ENCODE results near the gene MAML3. TPM values are rescaled to one million over a fixed set of nuclear protein-coding genes. Genes with fewer than 3 reads are reported as not detected.

Gene MAML3
- total RNA-seq, 2 experiments from 2014 or later: 2.0 to 2.4 TPM

GRCh38 chr4:140150886-140151698, 2.9 kb downstream of the MAML3 start:
- ChIA-PET CTCF (interaction anchor here (1.5 kb wide), 1 partner anchor 98 kb away, joined by 3 read pairs; no protein-coding TSS in a partner anchor), POLR2A (interaction anchor here (0.8 to 4.2 kb wide), 4 partner anchors 12 to 81 kb away, joined by 3 to 19 read pairs (median 4); no protein-coding TSS in a partner anchor)
- Mint-ChIP-seq H3K27me3 (peaks cover 21% of the 10 kb centered on the region), H3K4me3 (peak overlapping the region; percentile 84), H3K36me3 (ENCODE audit: low read depth) (no peaks in the 10 kb centered on the region), H3K9me3 (no peaks in the 10 kb centered on the region), H3K4me1 (ENCODE audit: low read depth) (peaks cover 24% of the 10 kb centered on the region), H3K27ac (peak overlapping the region; percentile 88)
- peak; percentile 26 for ATAC-seq
- no peak for TF ChIP-seq CTCF (IDR thresholded peaks at IDR 0.05)
- intact Hi-C loops (cut with micrococcal nuclease): loop anchor here (2.0 to 10.0 kb wide), 5 partner anchors 34 to 416 kb away; no protein-coding TSS in a partner anchor
- DNase-seq: peak; percentile 81

DNA sequence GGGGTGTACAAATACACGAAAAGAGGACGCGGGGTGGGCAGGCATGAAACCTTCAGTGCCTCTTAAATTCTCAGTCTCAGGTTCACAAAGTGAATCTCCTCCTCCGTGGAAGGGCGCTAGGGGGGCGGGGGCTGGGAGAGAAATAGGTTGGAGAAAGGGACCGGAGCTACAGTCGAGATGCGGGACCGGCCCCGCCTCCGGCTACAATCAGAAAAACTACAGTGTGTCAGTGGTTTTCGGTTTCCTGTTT, 3.4 kb downstream of the MAML3 start:
- ATAC-seq: no peak
- intact Hi-C loops (cut with micrococcal nuclease): loop anchor here (2.0 to 10.0 kb wide), 5 partner anchors 33 to 416 kb away; no protein-coding TSS in a partner anchor
- Mint-ChIP-seq H3K4me3 (peak overlapping the region; percentile 82), H3K4me1 (ENCODE audit: low read depth) (peaks cover 22% of the 10 kb centered on the region), H3K27ac (peak overlapping the region; percentile 83), H3K27me3 (peaks cover 21% of the 10 kb centered on the region), H3K36me3 (ENCODE audit: low read depth) (no peaks in the 10 kb centered on the region), H3K9me3 (no peaks in the 10 kb centered on the region)
- CTCF ChIA-PET: interaction anchor here (1.0 to 1.5 kb wide), 2 partner anchors 34 to 98 kb away, joined by 3 read pairs; no protein-coding TSS in a partner anchor
- DNase-seq: no peak
- TF ChIP-seq CTCF (IDR thresholded peaks at IDR 0.05): no peak
- POLR2A ChIA-PET: interaction anchor here (0.8 to 4.2 kb wide), 4 partner anchors 11 to 80 kb away, joined by 3 to 19 read pairs (median 4); no protein-coding TSS in a partner anchor

DNA sequence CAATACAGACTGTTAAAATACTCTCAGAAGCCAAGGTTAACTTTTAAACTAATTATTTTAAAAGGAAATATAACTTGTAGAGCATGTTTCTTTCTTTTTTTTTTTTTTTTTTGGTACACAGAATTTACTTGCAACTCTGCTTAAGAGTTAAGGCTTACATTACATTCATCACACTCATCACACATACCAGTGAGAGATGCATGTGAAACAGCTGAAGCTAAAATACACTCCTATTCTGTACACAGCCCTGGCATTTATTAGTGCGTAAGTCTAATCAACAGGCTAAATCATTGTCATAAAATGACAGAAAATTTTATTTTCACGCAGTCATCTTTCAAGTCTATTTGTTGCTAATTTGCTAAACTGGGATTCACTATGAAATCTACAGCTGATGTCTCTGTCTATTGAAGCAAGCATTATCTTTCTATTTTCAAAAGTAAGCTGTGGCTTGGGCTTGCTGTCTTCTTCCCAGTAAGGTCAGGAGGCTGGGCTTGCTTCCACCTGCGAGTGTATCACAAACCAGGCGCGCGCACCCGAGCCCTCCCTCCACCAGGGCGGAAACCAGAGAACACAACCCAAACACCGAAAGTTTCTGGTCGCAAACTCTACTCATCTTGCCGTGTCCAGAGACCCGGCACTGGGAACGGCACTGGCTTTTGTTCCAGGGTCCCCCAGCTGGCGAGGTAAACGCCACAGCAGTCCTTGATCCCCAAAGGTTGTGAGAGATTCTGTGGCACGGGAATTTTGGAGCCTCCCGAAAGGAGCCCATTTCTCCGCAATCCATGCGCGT, 3.9 kb downstream of the MAML3 start:
- no peak for TF ChIP-seq CTCF (IDR thresholded peaks at IDR 0.05)
- no peaks in the 10 kb centered on the region for H3K36me3 Mint-ChIP-seq (ENCODE audit: low read depth)
- ChIA-PET POLR2A (interaction anchor here (0.8 to 4.2 kb wide), 4 partner anchors 11 to 80 kb away, joined by 3 to 19 read pairs (median 4); no protein-coding TSS in a partner anchor), CTCF (interaction anchor here (0.9 to 1.5 kb wide), 3 partner anchors 33 to 97 kb away, joined by 3 read pairs; no protein-coding TSS in a partner anchor)
- ATAC-seq (peak; percentile 6), DNase-seq (peak; percentile 80)
- H3K4me1 Mint-ChIP-seq (ENCODE audit: low read depth): peaks cover 19% of the 10 kb centered on the region
- intact Hi-C loops (cut with micrococcal nuclease): loop anchor here (2.0 to 10.0 kb wide), 5 partner anchors 33 to 415 kb away; no protein-coding TSS in a partner anchor
- peak overlapping the region; percentile 83 for H3K27ac Mint-ChIP-seq
- peak overlapping the region; percentile 82 for H3K4me3 Mint-ChIP-seq
- no peaks in the 10 kb centered on the region for H3K9me3 Mint-ChIP-seq
- H3K27me3 Mint-ChIP-seq: peaks cover 20% of the 10 kb centered on the region

GRCh38 chr4:140144050-140144449, 9.9 kb downstream of the MAML3 start:
- CTCF ChIA-PET: interaction anchor here (0.9 to 1.5 kb wide), 2 partner anchors 10 to 74 kb away, joined by 3 read pairs; partner anchors contain the start of gene MAML3
- Mint-ChIP-seq H3K27me3 (peaks cover 12% of the 10 kb centered on the region), H3K4me3 (no peak overlapping the region), H3K4me1 (ENCODE audit: low read depth) (peaks cover 12% of the 10 kb centered on the region), H3K27ac (no peak overlapping the region), H3K36me3 (ENCODE audit: low read depth) (no peaks in the 10 kb centered on the region), H3K9me3 (no peaks in the 10 kb centered on the region)
- intact Hi-C loops (cut with micrococcal nuclease): no loop called here
- ATAC-seq (no peak), DNase-seq (no peak)
- no peak for TF ChIP-seq CTCF (IDR thresholded peaks at IDR 0.05)
- POLR2A ChIA-PET: interaction anchor here (1.5 kb wide), 1 partner anchor 13 kb away, joined by 4 read pairs; no protein-coding TSS in a partner anchor

Measured in activated CD8-positive, alpha-beta T cell treated with anti-CD3 and anti-CD28 coated beads for 36 hours (primary cell).